DMS114 treated with DMSO at 0.1 percent for 48 hours (cell line): ENCODE results near the gene MTFP1.
A peak's percentile ranks its signal among the peaks of the same experiment; 100 is the strongest.
"Not testable (repeated sequence)": the region's sequence is repeated elsewhere in the genome, so short reads cannot be mapped to it uniquely, and the experiment has no call there.

Experiments used
- DNase-seq: peaks from one replicate; lab custom pipeline; 2025; ENCODE audit not compliant: unreplicated experiment; lab: John Stamatoyannopoulos, UW

Gene MTFP1

GRCh38 chr22:30401024-30401423 lies 24.5 kb upstream of the MTFP1 start:
- DNase-seq, result not testable (repeated sequence)

- no peak for DNase-seq
These were observed 23.4 kb upstream of the MTFP1 start for GRCh38 chr22:30402028-30402765.

- not testable (repeated sequence) for DNase-seq
These were observed 22.8 kb upstream of the MTFP1 start for GRCh38 chr22:30402766-30403104.

- DNase-seq, result no peak
These were observed 21.3 kb upstream of the MTFP1 start for GRCh38 chr22:30404307-30404706.

- no peak for DNase-seq
These were observed 19.8 kb upstream of the MTFP1 start for GRCh38 chr22:30405731-30406130.

GRCh38 chr22:30406400-30406799 lies 19.2 kb upstream of the MTFP1 start:
- DNase-seq, result no peak

- DNase-seq, result no peak
These were observed 17.0 kb upstream of the MTFP1 start for GRCh38 chr22:30408388-30409102.

GRCh38 chr22:30411780-30412179 lies 13.8 kb upstream of the MTFP1 start:
- DNase-seq, result no peak

GRCh38 chr22:30413001-30413400 lies 12.6 kb upstream of the MTFP1 start:
- no peak for DNase-seq

- no peak for DNase-seq
These were observed 11.6 kb upstream of the MTFP1 start for GRCh38 chr22:30413745-30414524.

- no peak for DNase-seq
These were observed 11.0 kb upstream of the MTFP1 start for GRCh38 chr22:30414525-30415047.

- no peak for DNase-seq
These were observed 9.2 kb upstream of the MTFP1 start for GRCh38 chr22:30416403-30416802.

GRCh38 chr22:30416837-30417236 lies 8.7 kb upstream of the MTFP1 start:
- no peak for DNase-seq

- DNase-seq, result no peak
These were observed 5.0 kb upstream of the MTFP1 start for GRCh38 chr22:30420347-30421125.

GRCh38 chr22:30421695-30422480 lies 3.7 kb upstream of the MTFP1 start:
- DNase-seq, result no peak

- no peak for DNase-seq
These were observed 2.9 kb upstream of the MTFP1 start for GRCh38 chr22:30422481-30423300.

- DNase-seq, result no peak
These were observed 2.1 kb upstream of the MTFP1 start for GRCh38 chr22:30423301-30423958.

GRCh38 chr22:30423959-30424533 lies 1.5 kb upstream of the MTFP1 start:
- peak; percentile 98 for DNase-seq
